Right lobe of liver (tissue), 6 donors: ENCODE measurements around the gene EYA2. TPM values are rescaled to one million over a fixed set of nuclear protein-coding genes. Genes with fewer than 3 reads are reported as not detected.

ENCODE experiments used
- ATAC-seq, 4 donors: fragments of 200-7000 bp; cut with Tn5 transposase; one replicate each; pipeline ENCODE4 v1.9.1; 2020; ENCODE audit warnings: mild to moderate bottlenecking in 4 of 4, moderate library complexity in 4 of 4
- DNase-seq, 3 donors: peaks; one replicate each; pipeline ENCODE4 v3.0.0-alpha.2; 2020
- H3K27ac ChIP-seq, 3 donors: fragments of 200-600 bp; one replicate each; pipeline ENCODE4 v1.8.0; 2022
- H3K27me3 ChIP-seq, 2 donors: fragments of 200-600 bp; one replicate each; pipeline ENCODE4 v1.8.0; 2022
- H3K36me3 ChIP-seq, 4 donors: fragments of 200-600 bp; sonication (generic) in 1 of 4; one replicate each; pipeline versions ENCODE4 v1.5.1 to v1.8.0; 2017 to 2022; ENCODE audit warnings: control low read depth in 1 of 4
- H3K4me1 ChIP-seq, 4 donors: fragments of 200-600 bp; sonication (generic) in 1 of 4; one replicate each; pipeline versions ENCODE4 v1.5.1 to v1.8.0; 2017 to 2022; ENCODE audit warnings: control low read depth in 1 of 4
- H3K4me3 ChIP-seq, 3 donors: fragments of 200-600 bp; one replicate each; pipeline ENCODE4 v1.8.0; 2022
- H3K9me3 ChIP-seq, 4 donors: fragments of 200-600 bp; sonication (generic) in 1 of 4; one replicate each; pipeline versions ENCODE4 v1.5.1 to v1.8.0; 2017 to 2022; ENCODE audit warnings: control low read depth in 1 of 4
- POLR2A ChIP-seq: fragments of 450-650 bp; IDR thresholded peaks from one replicate; pipeline ENCODE4 v1.6.1; 2017; ENCODE audit warnings: antibody characterized with exemption, mild to moderate bottlenecking
- WGBS: methylation state at CpG from one replicate; pipeline ENCODE4 v1.1.6; 2018; ENCODE audit warnings: low coverage, low lambda C conversion rate; ENCODE audit not compliant: insufficient coverage; ENCODE audit errors: missing lambda C conversion rate; 5-methylcytosine and 5-hydroxymethylcytosine counted together
- intact Hi-C, 2 donors: fragments of 100-400 bp; cut with DNase I; formaldehyde crosslinking; loops; one replicate each; pipeline versions ENCODE4 v1.11.2 to v1.14.1; 2022
- total RNA-seq, 6 experiments: library from RNA; depleted of rRNA in 2 of 6; stranded (reverse); fragments of >200 nt in 2 of 6; fragmentation: NEBNext Ultra II Directional in 3 of 6; extraction: Animal tissue kit (Norgen Biotek cat#: 25700) in 3 of 6; gene quantifications; one replicate each; pipeline versions ENCODE4 v1.1.0 to v1.2.4, GENCODE V29; 2016 to 2023
- TF ChIP-seq, protein P1 (sequence below), 4 donors: fragments of 200-600 bp in 3 of 4; fragments of 450-650 bp in 1 of 4; IDR thresholded peaks; one replicate each; pipeline versions ENCODE4 v1.5.1 to v1.8.0; 2016 to 2022; ENCODE audit warnings: antibody characterized with exemption in 4 of 4, mild to moderate bottlenecking in 2 of 4
- donor health status: DM: no; HTN: yes; CAD: no.
- donor health status: DM: no; HTN: no; CAD: no.
- donor health status: DM: no; HTN: no; CAD: no.
- donor health status: DM: no; HTN: yes; CAD: no.
- donor health status: DM: no; HTN: yes; CAD: no.

EYA2 gene
- total RNA-seq, 6 experiments from 2014 or later: 0.12 to 3.0 (median 0.49) TPM

DNA sequence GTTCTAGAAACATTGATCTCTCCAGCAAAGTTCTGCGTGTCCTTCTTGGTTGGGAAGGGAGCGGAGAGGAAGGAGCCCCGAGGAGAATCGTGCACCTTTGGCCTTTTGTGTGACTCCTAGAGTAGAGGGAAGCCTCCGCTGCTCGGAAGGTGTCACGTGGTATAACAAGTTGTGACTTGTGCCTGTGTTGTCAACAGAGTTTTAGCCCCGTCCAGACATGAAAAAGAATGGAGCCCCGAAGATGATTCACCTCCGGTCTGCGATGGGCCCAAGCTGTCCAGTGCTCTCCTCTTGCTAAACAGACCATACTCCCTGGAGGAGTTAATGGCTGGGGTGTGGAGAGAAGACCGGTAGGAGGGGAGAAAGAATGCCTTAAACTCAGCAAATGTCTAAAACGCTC is 7.0 kb downstream of the EYA2 start:
- H3K4me1 ChIP-seq: no peaks in the 10 kb centered on the region
- H3K9me3 ChIP-seq: no peaks in the 10 kb centered on the region
- no peaks in the 10 kb centered on the region for H3K36me3 ChIP-seq
- peaks cover under 1 to 16% of the 10 kb centered on the region in 2 donors for H3K27me3 ChIP-seq
- no peak overlapping the region for H3K4me3 ChIP-seq
- 62% methylated on average over 12 of the region's 13 CpGs for WGBS
- no peak overlapping the region for H3K27ac ChIP-seq
- DNase-seq: no peak
- ATAC-seq: no peak
- no peak for TF ChIP-seq POLR2A
- intact Hi-C loops: no loop called here

DNA sequence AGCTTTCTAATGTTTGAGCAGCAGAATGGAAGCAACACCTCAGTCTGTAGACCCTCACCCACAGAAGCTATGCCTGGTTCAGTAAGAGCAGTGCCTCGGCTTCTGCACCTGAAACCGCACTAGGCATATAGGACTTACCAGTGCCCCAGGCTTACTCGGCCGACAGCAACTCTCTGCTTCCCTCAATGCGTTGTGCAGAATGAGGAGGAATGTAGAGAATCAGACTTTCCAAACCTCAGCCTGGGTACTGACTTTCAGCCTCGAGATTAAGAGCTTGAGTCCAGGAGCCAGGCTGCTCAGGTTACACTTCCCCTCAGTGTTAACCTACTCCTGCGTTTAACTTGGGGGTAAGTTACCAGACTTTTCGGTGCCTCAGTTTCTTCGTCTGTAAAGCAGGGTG is 8.6 kb downstream of the EYA2 start:
- Histone ChIP-seq H3K4me3 (no peak overlapping the region), H3K4me1 (no peaks in the 10 kb centered on the region), H3K27ac (no peak overlapping the region), H3K9me3 (no peaks in the 10 kb centered on the region), H3K36me3 (no peaks in the 10 kb centered on the region), H3K27me3 (peaks cover 0 to 8% of the 10 kb centered on the region in 2 donors)
- ATAC-seq (no peak), DNase-seq (no peak)
- 48% methylated on average over 8 of the region's 9 CpGs for WGBS
- intact Hi-C loops: no loop called here
- no peak for TF ChIP-seq POLR2A
- TF ChIP-seq, protein P1, sequence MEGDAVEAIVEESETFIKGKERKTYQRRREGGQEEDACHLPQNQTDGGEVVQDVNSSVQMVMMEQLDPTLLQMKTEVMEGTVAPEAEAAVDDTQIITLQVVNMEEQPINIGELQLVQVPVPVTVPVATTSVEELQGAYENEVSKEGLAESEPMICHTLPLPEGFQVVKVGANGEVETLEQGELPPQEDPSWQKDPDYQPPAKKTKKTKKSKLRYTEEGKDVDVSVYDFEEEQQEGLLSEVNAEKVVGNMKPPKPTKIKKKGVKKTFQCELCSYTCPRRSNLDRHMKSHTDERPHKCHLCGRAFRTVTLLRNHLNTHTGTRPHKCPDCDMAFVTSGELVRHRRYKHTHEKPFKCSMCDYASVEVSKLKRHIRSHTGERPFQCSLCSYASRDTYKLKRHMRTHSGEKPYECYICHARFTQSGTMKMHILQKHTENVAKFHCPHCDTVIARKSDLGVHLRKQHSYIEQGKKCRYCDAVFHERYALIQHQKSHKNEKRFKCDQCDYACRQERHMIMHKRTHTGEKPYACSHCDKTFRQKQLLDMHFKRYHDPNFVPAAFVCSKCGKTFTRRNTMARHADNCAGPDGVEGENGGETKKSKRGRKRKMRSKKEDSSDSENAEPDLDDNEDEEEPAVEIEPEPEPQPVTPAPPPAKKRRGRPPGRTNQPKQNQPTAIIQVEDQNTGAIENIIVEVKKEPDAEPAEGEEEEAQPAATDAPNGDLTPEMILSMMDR (IDR thresholded peaks at IDR 0.05): no peak

DNA sequence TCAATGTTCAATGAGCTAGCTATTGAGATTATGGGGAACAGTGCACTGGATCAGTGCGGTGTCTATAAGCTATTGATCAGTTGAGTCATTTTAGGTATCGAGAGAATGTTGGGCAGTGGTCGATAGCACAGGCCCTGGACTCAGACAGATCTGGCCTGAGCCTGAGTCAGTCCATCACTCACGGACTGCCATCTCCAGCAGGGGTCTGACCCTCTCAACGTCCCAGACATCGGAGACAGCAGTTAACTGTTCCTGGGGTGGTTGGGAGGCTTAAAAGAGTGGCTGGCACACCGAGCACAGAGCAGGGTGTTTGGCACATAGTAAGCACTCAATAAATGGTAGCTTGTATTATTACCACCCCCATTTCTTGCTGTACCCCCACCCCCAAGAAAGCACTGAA is 9.3 kb downstream of the EYA2 start:
- Histone ChIP-seq H3K4me1 (no peaks in the 10 kb centered on the region), H3K36me3 (no peaks in the 10 kb centered on the region), H3K27me3 (peaks cover 0 to 2% of the 10 kb centered on the region in 2 donors), H3K27ac (no peak overlapping the region), H3K9me3 (no peaks in the 10 kb centered on the region), H3K4me3 (no peak overlapping the region)
- DNase-seq: no peak
- TF ChIP-seq, protein P1 (IDR thresholded peaks at IDR 0.05): no peak
- no peak for TF ChIP-seq POLR2A
- intact Hi-C loops: no loop called here
- 39% methylated on average over 3 of the region's 7 CpGs for WGBS
- no peak for ATAC-seq

DNA sequence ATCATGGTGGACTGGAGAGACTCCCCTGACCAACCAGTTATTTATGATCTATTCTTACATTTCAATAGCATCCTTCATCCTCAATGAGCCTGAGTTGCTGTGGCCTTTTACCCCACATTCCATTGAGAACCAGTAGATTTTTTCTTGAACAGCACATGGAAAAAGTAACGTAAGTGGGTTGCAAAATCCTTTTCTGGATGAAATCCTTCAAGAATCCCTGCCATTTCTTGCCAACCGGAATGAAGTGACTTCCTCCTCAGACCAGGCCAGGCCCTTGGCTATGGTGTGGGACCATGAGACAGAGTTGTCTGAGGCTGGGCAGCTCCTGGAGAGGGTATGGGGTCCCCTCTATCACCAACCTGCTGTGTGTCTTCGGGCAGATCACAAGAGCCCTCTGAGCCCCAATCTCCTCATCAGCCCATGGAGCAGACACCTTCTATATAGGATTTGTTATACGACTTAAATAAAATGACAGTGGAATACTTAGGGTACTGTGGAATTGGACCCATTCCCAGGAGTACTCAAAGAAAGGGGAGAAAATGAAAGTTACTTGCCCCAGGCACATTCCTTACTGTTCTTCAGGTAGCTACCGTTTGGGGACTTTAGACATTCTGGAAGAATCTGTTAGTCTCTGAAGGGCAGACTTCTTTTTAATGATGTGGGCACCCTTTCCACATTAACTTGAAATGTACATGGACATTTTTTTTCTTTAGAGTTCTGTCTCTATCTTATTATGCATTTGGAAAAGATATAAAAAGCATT is 10.9 kb downstream of the EYA2 start:
- DNase-seq (no peak), ATAC-seq (no peak)
- no peaks in the 10 kb centered on the region for H3K4me1 ChIP-seq
- 81% methylated on average over 4 of the region's 5 CpGs for WGBS
- no peaks in the 10 kb centered on the region for H3K27me3 ChIP-seq
- TF ChIP-seq, protein P1 (IDR thresholded peaks at IDR 0.05): no peak
- TF ChIP-seq POLR2A: no peak
- no peaks in the 10 kb centered on the region for H3K9me3 ChIP-seq
- H3K27ac ChIP-seq: no peak overlapping the region
- H3K4me3 ChIP-seq: no peak overlapping the region
- H3K36me3 ChIP-seq: no peaks in the 10 kb centered on the region
- intact Hi-C loops: no loop called here

DNA sequence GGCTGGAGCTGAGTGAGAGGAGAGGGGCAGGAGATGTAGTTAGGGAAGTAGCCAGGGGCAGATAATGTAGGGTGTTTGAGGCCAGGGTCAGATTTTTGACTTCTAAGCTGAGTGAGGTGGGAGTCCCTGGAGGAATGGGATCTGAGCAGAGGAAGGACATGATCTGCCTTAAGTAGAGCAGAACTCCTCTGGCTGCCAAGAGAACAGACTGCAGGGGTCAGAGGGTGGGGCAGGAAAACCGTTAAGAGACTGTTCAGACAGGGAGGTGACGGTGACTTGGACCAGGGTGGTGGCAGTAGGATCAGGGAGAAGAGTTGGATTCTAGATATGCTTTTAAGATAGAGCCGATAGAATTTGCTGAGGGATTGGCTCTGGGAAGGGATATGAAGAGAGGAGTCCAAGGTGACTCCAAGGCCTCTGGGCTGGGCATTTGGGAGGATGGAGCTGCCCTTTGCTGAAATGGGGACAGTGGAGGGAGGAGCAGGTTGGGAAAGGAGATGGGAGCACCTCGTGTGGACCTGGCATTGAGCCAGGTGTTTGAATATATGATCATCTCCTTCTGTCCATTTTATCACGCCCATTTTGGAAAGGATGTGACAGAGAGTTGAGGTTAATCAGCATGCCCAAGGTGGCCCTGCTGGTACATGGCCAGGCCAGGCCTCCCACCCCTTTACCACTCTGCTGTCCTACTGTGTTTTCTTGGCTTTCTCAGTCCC is 18.8 kb downstream of the EYA2 start:
- Histone ChIP-seq H3K27me3 (no peaks in the 10 kb centered on the region), H3K4me1 (no peaks in the 10 kb centered on the region), H3K27ac (no peak overlapping the region), H3K9me3 (no peaks in the 10 kb centered on the region), H3K36me3 (no peaks in the 10 kb centered on the region), H3K4me3 (no peak overlapping the region)
- ATAC-seq: no peak
- DNase-seq: no peak
- intact Hi-C loops: no loop called here
- TF ChIP-seq, protein P1 (IDR thresholded peaks at IDR 0.05): no peak
- TF ChIP-seq POLR2A: no peak
- 46% methylated on average over 4 of the region's 5 CpGs for WGBS
